Karpas-422 (cell line): Measurements from ENCODE around the gene SLC7A11. TPM values are rescaled to one million over a fixed set of nuclear protein-coding genes. Genes with fewer than 3 reads are reported as not detected.

ENCODE experiments used
- DNase-seq: peaks from one replicate; pipeline ENCODE4 v3.0.0-alpha.2; 2015
- H2AFZ ChIP-seq: fragments of 200-600 bp; sonication (generic); 2 replicates; pipeline ENCODE4 v1.6.1; 2014; ENCODE audit warnings: antibody characterized with exemption, low read length, mixed read lengths
- H3K27ac ChIP-seq: fragments of 200-600 bp; sonication (generic); 2 replicates; pipeline ENCODE4 v1.5.1; 2014; ENCODE audit warnings: mild to moderate bottlenecking, low read length, moderate library complexity
- H3K27me3 ChIP-seq: fragments of 200-600 bp; sonication (generic); 2 replicates; pipeline ENCODE4 v1.6.1; 2014; ENCODE audit warnings: low read length, mixed read lengths
- H3K36me3 ChIP-seq: fragments of 200-600 bp; sonication (generic); 2 replicates; pipeline ENCODE4 v1.6.1; 2014; ENCODE audit warnings: low read length, mixed read lengths; ENCODE audit not compliant: insufficient read depth
- H3K4me1 ChIP-seq: fragments of 200-600 bp; sonication (generic); 2 replicates; pipeline ENCODE4 v1.6.1; 2014; ENCODE audit warnings: mild to moderate bottlenecking, low read length, mixed read lengths
- H3K4me2 ChIP-seq: fragments of 200-600 bp; sonication (generic); 2 replicates; pipeline ENCODE4 v1.6.1; 2014; ENCODE audit warnings: low read length, low read depth, mild to moderate bottlenecking; ENCODE audit not compliant: poor library complexity, severe bottlenecking
- H3K4me3 ChIP-seq: fragments of 200-600 bp; sonication (generic); 2 replicates; pipeline ENCODE4 v1.5.1; 2014; ENCODE audit warnings: mild to moderate bottlenecking, antibody characterized with exemption, low read length, mixed read lengths
- H3K79me2 ChIP-seq: fragments of 200-600 bp; sonication (generic); 2 replicates; pipeline ENCODE4 v1.6.1; 2014; ENCODE audit warnings: mild to moderate bottlenecking, low read length, mixed read lengths
- H3K9ac ChIP-seq: fragments of 200-600 bp; sonication (generic); 2 replicates; pipeline ENCODE4 v1.6.0; 2014; ENCODE audit warnings: low read length
- H3K9me2 ChIP-seq: fragments of 200-600 bp; sonication (generic), shearing (Covaris generic); replicated peaks from 2 replicates; pipeline ENCODE4 v1.6.0; 2014; ENCODE audit warnings: mild to moderate bottlenecking, low read length, moderate library complexity; ENCODE audit not compliant: insufficient read depth
- H3K9me3 ChIP-seq: fragments of 300-700, 200-600 bp; sonication (generic); 2 replicates; pipeline ENCODE4 v1.6.1; 2014; ENCODE audit warnings: low read length, mixed read lengths
- H4K20me1 ChIP-seq: fragments of 200-600 bp; sonication (generic); 2 replicates; pipeline ENCODE4 v1.6.1; 2014; ENCODE audit warnings: mild to moderate bottlenecking, antibody characterized with exemption, low read length, low read depth; ENCODE audit not compliant: insufficient read depth
- total RNA-seq: library from RNA; depleted of rRNA; stranded (reverse); fragments of >200 nt; shearing (Covaris generic); gene quantifications from 2 replicates; pipeline ENCODE4 v1.2.3, GENCODE V29; 2014; ENCODE audit warnings: low replicate concordance

Gene SLC7A11
- total RNA-seq, 1 experiment from 2014 or later = 24.0 TPM

DNA sequence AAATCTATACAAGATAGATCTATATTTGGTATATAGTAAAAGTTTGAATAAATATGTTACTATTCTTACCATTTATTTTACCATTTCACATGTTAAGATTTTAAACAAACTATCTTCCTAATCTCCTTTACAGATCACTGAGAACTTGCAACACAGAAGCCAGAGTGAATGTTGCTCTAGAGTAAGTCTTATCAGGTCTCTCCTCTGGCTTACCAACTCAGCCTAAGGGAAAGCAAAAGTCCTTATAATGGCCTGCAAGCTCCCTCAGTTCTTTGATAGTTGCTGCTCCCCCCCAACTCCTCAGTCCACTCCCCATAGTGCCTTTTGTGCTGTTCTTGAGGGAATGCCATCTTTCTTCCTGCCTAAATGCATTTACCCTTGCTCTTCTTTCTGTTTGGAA, 25.7 kb upstream of the SLC7A11 start:
- H3K4me1 ChIP-seq = no peaks in the 10 kb centered on the region
- H3K27ac ChIP-seq = no peak overlapping the region
- H3K36me3 ChIP-seq = no peaks in the 10 kb centered on the region
- no peak overlapping the region for H3K4me2 ChIP-seq
- H3K9me2 ChIP-seq = no peaks in the 10 kb centered on the region
- H3K27me3 ChIP-seq = no peaks in the 10 kb centered on the region
- H3K79me2 ChIP-seq = no peaks in the 10 kb centered on the region
- H2AFZ ChIP-seq = no peak overlapping the region
- no peaks in the 10 kb centered on the region for H3K9me3 ChIP-seq
- DNase-seq = no peak
- no peak overlapping the region for H3K9ac ChIP-seq
- no peaks in the 10 kb centered on the region for H4K20me1 ChIP-seq
- no peak overlapping the region for H3K4me3 ChIP-seq

DNA sequence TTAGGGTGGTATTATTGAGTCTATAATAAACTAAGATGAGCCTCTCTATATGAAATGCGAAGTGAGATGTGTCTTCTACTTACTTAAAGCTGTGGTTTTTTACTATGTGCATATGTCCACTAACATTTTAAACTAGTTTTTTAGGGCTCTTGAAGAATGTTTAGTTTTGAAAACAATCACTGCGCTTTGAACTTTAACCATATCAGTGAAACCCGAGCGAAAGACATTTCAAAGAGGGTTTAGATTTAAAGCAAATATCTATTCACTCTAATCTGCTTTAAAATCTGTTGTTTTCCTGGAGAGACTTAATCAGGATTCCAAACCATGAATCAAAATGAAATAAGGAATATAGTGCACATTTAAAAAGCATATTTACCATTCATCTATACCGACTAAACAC, 24.8 kb upstream of the SLC7A11 start:
- no peaks in the 10 kb centered on the region for H3K9me3 ChIP-seq
- no peak overlapping the region for H2AFZ ChIP-seq
- H4K20me1 ChIP-seq = no peaks in the 10 kb centered on the region
- H3K36me3 ChIP-seq = no peaks in the 10 kb centered on the region
- no peak overlapping the region for H3K9ac ChIP-seq
- no peak overlapping the region for H3K27ac ChIP-seq
- no peak overlapping the region for H3K4me3 ChIP-seq
- H3K9me2 ChIP-seq = no peaks in the 10 kb centered on the region
- no peaks in the 10 kb centered on the region for H3K79me2 ChIP-seq
- H3K4me2 ChIP-seq = no peak overlapping the region
- H3K27me3 ChIP-seq = no peaks in the 10 kb centered on the region
- H3K4me1 ChIP-seq = no peaks in the 10 kb centered on the region
- DNase-seq = no peak

- no peaks in the 10 kb centered on the region for H3K9me2 ChIP-seq
- no peaks in the 10 kb centered on the region for H3K79me2 ChIP-seq
- H2AFZ ChIP-seq = no peak overlapping the region
- no peak for DNase-seq
- no peaks in the 10 kb centered on the region for H3K9me3 ChIP-seq
- H3K4me3 ChIP-seq = no peak overlapping the region
- H3K4me2 ChIP-seq = no peak overlapping the region
- H3K36me3 ChIP-seq = no peaks in the 10 kb centered on the region
- H3K27ac ChIP-seq = no peak overlapping the region
- no peak overlapping the region for H3K9ac ChIP-seq
- H3K4me1 ChIP-seq = no peaks in the 10 kb centered on the region
- H4K20me1 ChIP-seq = no peaks in the 10 kb centered on the region
- no peaks in the 10 kb centered on the region for H3K27me3 ChIP-seq
These were observed 21.2 kb upstream of the SLC7A11 start for GRCh38 chr4:138263247-138263816.

- Histone ChIP-seq H3K36me3 (no peaks in the 10 kb centered on the region), H3K79me2 (no peaks in the 10 kb centered on the region), H3K9me2 (no peaks in the 10 kb centered on the region), H3K4me1 (no peaks in the 10 kb centered on the region), H3K4me2 (no peak overlapping the region), H3K27me3 (no peaks in the 10 kb centered on the region), H3K27ac (no peak overlapping the region), H3K9ac (no peak overlapping the region), H3K9me3 (no peaks in the 10 kb centered on the region), H3K4me3 (no peak overlapping the region), H4K20me1 (no peaks in the 10 kb centered on the region), H2AFZ (no peak overlapping the region)
- DNase-seq = no peak
These were observed 20.3 kb upstream of the SLC7A11 start for GRCh38 chr4:138262469-138262868.

DNA sequence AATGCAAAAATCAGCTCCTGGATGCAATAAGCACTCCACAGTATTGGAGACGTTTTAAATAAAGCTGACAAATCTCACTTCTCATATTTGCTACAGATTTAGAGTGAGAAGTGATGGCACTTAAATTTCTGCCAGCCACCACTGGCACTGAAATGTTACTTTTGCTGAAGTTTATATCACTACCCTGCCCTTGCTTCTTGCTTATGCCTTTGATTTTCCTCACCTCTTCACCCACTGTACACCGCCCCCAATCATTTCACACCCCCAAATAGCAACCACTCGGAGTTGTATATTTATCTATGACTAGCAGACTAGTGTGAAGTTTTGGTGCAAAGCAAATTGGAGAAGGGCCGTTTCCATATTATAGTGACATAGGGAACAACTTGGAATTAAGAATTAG, 19.9 kb upstream of the SLC7A11 start:
- Histone ChIP-seq H3K9ac (no peak overlapping the region), H3K79me2 (no peaks in the 10 kb centered on the region), H3K36me3 (no peaks in the 10 kb centered on the region), H3K9me3 (no peaks in the 10 kb centered on the region), H3K4me3 (no peak overlapping the region), H3K4me2 (no peak overlapping the region), H2AFZ (no peak overlapping the region), H3K27ac (no peak overlapping the region), H3K9me2 (no peaks in the 10 kb centered on the region), H4K20me1 (no peaks in the 10 kb centered on the region), H3K27me3 (no peaks in the 10 kb centered on the region), H3K4me1 (no peaks in the 10 kb centered on the region)
- DNase-seq = no peak

DNA sequence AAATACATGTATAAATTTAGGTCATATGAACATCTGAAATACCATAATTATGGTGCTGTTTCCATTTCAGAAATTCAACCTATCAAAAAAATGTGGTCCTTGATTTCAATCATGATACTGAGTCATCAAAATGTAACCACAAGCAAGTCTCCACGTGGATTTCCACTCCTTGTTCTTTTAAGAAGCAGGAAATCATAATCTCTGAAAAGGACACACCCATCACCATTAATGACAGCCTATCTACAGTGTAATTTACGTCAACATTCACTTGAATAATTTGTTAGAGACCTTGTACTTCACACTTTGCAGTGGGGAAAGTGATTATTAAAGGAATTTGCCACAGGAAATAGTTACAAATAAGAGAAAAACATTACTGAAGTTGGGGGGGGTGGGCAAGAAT, 17.7 kb upstream of the SLC7A11 start:
- Histone ChIP-seq H3K27me3 (no peaks in the 10 kb centered on the region), H3K4me2 (no peak overlapping the region), H3K9me3 (no peaks in the 10 kb centered on the region), H3K27ac (no peak overlapping the region), H2AFZ (no peak overlapping the region), H4K20me1 (no peaks in the 10 kb centered on the region), H3K9me2 (no peaks in the 10 kb centered on the region), H3K4me3 (no peak overlapping the region), H3K79me2 (no peaks in the 10 kb centered on the region), H3K4me1 (no peaks in the 10 kb centered on the region), H3K9ac (no peak overlapping the region), H3K36me3 (no peaks in the 10 kb centered on the region)
- DNase-seq = no peak

DNA sequence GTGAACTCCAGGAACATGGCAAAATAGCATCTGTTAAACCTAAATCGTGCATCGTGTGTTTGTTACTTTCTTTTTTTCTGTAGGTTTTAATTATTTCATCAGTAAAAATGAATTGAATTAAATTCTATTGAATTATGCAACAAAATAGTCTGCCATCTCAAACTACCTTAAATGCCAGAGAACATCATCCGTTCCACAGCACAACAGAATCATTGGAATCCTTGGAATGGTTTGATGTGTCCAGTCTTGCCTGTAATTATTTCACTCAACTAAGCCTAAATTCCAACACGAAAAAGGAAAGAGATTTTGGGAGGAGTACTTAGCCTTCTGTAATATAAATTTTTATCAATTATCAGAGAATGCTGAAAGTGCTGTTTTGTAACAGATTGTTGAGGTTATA, 17.1 kb upstream of the SLC7A11 start:
- no peak overlapping the region for H2AFZ ChIP-seq
- H3K27ac ChIP-seq = no peak overlapping the region
- no peak overlapping the region for H3K4me2 ChIP-seq
- H3K4me3 ChIP-seq = no peak overlapping the region
- H3K9ac ChIP-seq = no peak overlapping the region
- H3K9me2 ChIP-seq = no peaks in the 10 kb centered on the region
- no peaks in the 10 kb centered on the region for H3K79me2 ChIP-seq
- no peaks in the 10 kb centered on the region for H3K36me3 ChIP-seq
- no peaks in the 10 kb centered on the region for H3K4me1 ChIP-seq
- no peaks in the 10 kb centered on the region for H3K9me3 ChIP-seq
- no peaks in the 10 kb centered on the region for H3K27me3 ChIP-seq
- DNase-seq = no peak
- no peaks in the 10 kb centered on the region for H4K20me1 ChIP-seq

GRCh38 chr4:138256608-138257007, 14.5 kb upstream of the SLC7A11 start:
- Histone ChIP-seq H4K20me1 (no peaks in the 10 kb centered on the region), H3K36me3 (no peaks in the 10 kb centered on the region), H3K9me2 (no peaks in the 10 kb centered on the region), H3K27ac (no peak overlapping the region), H3K9me3 (no peaks in the 10 kb centered on the region), H3K4me2 (no peak overlapping the region), H3K27me3 (no peaks in the 10 kb centered on the region), H2AFZ (no peak overlapping the region), H3K4me3 (no peak overlapping the region), H3K9ac (no peak overlapping the region), H3K4me1 (no peaks in the 10 kb centered on the region), H3K79me2 (no peaks in the 10 kb centered on the region)
- DNase-seq = no peak
